KOPT-K1 (cell line): Measurements from ENCODE around the gene HOXA3.

Source experiments
- H3K27ac ChIP-seq: fragments of 200-600 bp; sonication (generic); 2 replicates; pipeline ENCODE4 v1.5.1; 2016; ENCODE audit warnings: antibody characterized with exemption, mild to moderate bottlenecking, low read depth, low read length; ENCODE audit not compliant: poor library complexity, severe bottlenecking
- H3K36me3 ChIP-seq: fragments of 200-600 bp; sonication (generic); 2 replicates; pipeline ENCODE4 v1.5.1; 2017; ENCODE audit warnings: antibody characterized with exemption, mild to moderate bottlenecking, low read length, moderate library complexity; ENCODE audit not compliant: insufficient read depth
- H3K9me3 ChIP-seq: fragments of 200-600 bp; sonication (generic); 2 replicates; pipeline ENCODE4 v1.5.1; 2017; ENCODE audit warnings: antibody characterized with exemption, low read length, mild to moderate bottlenecking; ENCODE audit not compliant: insufficient read depth, poor library complexity, severe bottlenecking

The HOXA3 gene

DNA sequence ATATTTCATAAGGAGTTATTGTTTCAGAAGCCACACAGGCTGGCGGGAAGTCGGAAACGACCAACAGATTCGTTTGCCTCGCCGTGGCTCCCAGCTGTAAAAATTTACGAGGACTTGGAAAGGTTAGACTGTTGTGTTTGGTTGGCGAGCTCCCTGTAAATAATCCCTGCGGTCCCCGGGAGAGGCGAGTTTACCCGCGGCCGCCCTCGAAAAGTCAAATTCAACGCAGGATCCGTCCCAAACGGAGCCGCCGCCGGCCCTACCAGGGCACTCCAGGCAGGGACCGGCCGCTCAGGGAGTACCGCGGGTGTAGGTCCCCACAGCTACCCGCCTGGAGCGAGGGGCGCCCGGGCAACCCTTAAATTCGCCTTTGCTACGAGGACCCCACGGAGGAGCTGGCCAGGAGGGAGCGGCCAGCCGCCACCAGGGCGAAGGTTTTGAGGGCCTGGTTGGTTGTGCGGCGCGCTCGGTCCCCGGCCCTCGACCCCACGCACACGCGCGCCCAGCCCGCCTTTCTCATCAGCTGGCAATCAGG, 13.7 kb upstream of the HOXA3 start:
- no peaks in the 10 kb centered on the region for H3K36me3 ChIP-seq
- H3K27ac ChIP-seq: no peak overlapping the region
- no peaks in the 10 kb centered on the region for H3K9me3 ChIP-seq

DNA sequence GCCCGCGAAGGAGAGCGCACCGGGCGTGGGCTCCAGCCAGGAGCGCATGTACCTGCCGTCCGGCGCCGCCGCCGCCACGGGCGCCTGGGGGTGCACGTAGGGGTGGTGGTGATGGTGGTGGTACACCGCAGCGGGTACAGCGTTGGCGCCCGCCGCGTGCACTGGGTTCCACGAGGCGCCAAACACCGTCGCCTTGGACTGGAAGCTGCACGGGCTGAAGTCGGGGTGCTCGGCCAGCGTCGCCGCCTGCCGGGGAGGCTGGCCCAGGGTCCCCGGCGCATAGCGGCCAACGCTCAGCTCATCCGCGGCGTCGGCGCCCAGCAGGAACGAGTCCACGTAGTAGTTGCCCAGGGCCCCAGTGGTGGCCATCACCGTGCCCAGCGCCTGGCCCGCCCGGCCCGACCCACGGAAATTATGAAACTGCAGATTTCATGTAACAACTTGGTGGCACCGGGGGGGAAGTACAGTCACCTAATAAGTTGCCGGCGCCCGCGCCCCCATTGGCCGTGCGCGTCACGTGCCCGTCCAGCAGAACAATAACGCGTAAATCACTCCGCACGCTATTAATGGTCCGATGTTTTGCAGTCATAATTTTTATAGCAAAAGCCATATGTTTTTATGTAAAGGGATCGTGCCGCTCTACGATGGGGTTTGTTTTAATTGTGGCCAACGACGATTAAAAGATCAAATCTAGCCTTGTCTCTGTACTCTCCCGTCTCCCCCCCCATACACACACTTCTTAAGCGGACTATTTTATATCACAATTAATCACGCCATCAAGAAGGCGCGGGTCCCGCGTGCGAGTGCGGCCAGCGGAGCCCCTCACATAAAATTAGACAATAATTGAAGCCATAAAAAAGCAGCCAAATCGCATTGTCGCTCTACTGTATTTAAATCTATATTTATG, 13.0 kb upstream of the HOXA3 start, which contains the start of gene HOXA9:
Gene HOXA9 (minus strand): TSS at position 449 of the 907 bp plus-strand sequence. CDS start 80 bp downstream, at position 369.
- Histone ChIP-seq H3K36me3 (no peaks in the 10 kb centered on the region), H3K9me3 (no peaks in the 10 kb centered on the region), H3K27ac (no peak within 1 kb of the TSS)

DNA sequence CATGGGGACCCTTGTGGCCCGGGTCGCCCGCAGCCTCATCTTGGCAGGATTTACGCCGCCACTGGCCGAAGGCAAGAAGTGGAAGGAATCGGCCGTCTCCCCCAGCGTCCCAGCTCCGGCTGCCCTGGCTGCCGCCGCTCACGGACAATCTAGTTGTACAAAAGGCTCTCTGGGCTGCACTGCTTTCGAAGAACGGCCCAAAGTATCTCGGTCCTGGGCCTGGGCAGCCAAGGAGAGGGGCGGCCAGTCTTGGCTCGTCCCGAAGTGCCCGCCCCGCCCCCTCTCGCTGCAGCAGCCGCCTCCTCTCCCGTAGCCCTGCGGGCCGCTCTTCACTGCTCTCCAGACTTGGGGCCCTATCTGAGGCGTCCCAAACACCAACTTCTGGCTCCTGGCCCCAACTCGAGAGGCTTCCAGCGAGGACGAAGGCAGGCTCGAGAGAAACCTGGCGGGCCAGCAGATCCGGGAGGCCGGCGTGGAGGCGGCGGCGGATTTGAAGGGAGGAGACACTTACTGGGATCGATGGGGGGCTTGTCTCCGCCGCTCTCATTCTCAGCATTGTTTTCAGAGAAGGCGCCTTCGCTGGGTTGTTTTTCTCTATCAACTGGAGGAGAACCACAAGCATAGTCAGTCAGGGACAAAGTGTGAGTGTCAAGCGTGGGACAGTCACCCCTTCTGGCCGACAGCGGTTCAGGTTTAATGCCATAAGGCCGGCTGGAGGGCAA, 12.1 kb upstream of the HOXA3 start:
- no peaks in the 10 kb centered on the region for H3K36me3 ChIP-seq
- H3K9me3 ChIP-seq: no peaks in the 10 kb centered on the region
- no peak overlapping the region for H3K27ac ChIP-seq

DNA sequence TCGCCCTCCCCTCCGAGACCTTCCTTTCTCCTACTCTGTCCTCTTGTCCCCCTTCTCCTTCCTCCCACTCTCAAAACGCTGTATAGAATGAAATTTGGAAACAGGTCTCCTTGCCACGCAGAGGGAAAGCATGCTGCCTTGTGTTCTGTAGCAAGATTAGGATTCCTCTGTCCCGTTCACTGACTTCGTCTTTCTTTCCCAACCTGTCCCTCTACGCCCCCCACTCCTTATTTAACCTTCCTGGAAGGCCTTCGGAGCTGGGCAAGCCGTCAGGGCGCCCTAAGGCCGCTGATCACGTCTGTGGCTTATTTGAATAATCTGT, 11.6 kb upstream of the HOXA3 start:
- Histone ChIP-seq H3K36me3 (no peaks in the 10 kb centered on the region), H3K27ac (no peak overlapping the region), H3K9me3 (no peaks in the 10 kb centered on the region)

DNA sequence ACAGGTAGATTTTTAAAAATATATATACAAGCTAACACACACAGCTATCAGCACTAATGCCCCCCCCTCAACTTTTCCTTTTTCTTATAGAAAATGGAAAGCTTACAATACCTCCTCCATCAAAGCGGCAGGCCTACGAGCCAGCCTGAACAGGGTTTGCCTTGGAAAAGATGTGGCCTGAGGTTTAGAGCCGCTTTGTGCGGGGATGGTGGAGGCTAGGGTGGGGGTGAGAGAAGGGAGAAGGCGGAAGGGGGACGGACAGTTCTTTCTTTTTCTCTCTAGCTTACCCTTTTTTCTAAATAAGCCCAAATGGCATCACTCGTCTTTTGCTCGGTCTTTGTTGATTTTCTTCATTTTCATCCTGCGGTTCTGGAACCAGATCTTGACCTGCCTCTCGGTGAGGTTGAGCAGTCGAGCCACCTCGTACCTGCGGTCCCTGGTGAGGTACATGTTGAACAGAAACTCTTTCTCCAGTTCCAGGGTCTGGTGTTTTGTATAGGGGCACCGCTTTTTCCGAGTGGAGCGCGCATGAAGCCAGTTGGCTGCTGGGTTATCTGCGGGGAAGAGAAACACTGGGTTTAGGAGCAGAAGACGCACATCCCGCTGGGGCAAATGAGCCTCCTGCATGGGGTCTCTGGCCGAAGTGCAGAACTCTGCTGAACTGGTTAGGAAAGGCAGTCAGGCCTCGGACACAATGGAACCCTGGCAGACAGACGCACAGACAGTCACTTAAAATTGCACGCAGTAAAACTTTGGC, 11.1 kb upstream of the HOXA3 start:
- H3K36me3 ChIP-seq: no peaks in the 10 kb centered on the region
- no peak overlapping the region for H3K27ac ChIP-seq
- H3K9me3 ChIP-seq: peaks cover 2% of the 10 kb centered on the region

DNA sequence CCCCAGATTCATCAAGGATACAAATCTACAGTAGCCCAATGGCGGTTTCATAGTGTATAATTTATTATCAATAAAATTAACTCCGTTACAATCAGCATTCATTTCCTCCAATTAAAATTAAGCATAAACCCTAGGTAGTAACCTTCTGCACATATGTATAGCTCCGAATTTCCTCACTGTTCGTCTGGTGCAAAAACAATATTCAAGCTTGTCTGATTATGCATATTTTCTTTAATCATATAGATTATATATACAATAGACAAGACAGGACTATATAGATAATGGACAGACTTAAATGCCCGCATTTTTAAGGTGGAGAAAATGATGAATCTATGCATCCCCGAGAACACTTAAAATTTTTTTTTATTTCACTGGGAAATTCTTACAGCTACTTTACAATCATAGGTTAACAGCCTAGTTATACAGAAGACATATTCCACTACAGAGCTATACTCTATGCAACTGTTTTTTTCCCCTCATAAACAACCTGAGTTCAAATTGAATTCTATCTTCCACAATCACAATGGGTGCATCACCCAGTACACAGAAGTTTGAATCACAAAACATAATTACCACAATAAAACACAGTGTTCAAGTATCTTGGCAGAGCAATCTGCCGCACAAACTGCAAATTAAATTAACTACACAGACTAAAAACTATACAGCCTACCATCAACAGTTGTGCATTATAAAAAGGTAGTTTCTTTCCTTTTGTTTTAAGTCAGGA, 10.3 kb upstream of the HOXA3 start:
- Histone ChIP-seq H3K36me3 (no peaks in the 10 kb centered on the region), H3K27ac (no peak overlapping the region)

DNA sequence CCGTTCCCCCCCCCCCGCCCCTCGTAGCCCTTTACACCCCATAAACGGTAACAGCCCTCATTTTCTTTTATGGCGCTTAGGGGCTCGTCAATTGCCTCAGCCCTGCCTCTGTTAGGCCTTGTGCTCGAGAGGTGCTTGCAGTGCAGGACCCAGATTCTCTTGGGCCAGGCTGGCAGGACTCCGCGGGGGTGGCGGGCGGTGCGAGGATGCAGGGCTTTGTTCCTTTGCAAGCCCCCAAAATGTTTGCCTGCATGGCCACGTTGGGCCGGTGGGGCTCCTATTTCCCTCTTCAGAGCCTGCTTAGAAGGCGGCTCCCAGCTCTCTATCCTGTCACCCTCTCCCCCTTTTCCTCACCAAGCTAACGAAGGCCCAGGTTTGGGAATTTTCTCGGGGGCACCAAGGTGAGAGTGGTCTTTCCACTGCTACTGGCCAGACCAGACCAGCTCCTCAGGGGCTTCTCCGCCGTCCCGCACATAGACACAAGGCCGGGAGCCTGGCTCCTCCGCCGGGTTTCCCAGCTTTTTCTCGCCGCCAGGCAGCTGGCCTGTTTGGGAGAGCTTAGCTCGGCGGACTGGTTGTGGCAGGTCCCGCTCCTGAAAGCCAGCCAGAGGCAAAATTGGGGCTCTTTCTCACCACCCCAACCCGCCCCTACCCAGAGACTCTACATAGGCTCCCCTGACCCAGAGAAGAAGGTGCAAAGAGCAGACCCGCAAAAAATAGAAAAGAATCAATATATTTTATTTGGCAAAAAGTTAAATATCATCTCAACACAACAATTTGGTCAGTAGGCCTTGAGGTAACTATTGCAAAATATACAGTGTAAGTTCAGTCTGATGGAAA, 9.6 kb upstream of the HOXA3 start:
- H3K9me3 ChIP-seq: peaks cover 17% of the 10 kb centered on the region
- no peak overlapping the region for H3K27ac ChIP-seq
- no peaks in the 10 kb centered on the region for H3K36me3 ChIP-seq

More for the DNA sequence above, 10.3 kb upstream of the HOXA3 start:
- peaks cover 9% of the 10 kb centered on the region for H3K9me3 ChIP-seq

DNA sequence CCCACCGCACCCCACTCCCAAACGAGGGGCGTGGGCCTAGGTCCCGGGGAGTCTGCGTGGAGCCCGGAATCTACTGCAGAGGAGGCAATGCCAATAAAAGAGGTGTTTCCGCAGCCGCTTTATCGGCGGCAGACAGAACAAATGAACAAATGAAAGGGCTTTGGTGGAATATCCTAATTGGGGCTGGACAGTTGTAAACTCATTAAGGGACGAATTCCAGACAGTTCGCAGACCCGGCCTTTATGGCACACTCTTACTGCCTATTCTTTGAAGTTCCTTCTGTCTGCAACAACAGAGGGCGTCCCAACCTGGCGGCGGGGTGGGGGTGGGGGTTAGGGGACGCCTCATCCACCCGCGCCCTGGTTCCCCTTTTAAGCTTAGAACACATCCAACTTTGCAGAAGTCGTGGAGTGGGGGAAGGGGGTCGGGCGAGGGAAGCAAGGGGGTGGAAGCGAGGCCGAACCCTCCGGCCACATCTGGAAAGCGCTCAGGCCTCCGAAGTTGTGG, 8.9 kb upstream of the HOXA3 start:
- H3K9me3 ChIP-seq: peaks cover 23% of the 10 kb centered on the region
- no peaks in the 10 kb centered on the region for H3K36me3 ChIP-seq
- no peak overlapping the region for H3K27ac ChIP-seq

DNA sequence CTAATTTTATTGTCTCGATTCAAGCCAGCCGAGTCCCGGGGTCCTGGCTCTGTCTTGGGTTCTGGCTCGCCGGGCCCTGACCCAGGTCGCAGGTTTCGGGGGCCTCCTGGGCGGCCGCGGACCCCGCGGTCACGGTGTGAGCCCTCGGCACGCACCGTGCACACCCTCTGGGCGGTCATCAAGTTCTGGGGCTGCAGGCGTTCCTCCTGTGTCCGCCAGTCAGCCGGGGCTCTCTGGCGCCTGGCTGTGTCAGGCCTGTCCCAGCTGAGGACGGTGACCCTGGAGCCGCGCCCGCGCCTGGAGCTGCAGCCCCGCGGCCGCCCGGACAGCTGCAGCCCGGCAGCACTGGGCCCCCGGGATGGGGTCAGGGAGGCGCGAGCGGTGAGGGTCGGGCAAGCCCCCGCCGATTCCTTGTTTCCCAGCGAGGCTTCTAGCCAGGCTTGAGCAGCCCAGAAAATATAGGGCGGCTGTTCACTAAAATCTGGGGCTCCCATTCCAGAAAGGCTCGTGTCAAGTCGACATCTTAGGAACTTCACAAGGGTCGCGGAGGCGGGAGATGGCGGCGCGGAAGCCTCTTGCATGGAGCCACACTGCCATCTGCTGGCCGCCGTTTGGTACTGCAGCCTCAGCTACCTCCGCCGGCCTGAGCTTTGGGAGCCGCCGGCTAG, 8.3 kb upstream of the HOXA3 start:
- H3K27ac ChIP-seq: peak overlapping the region; percentile 47
- H3K36me3 ChIP-seq: no peaks in the 10 kb centered on the region
- H3K9me3 ChIP-seq: peaks cover 27% of the 10 kb centered on the region

DNA sequence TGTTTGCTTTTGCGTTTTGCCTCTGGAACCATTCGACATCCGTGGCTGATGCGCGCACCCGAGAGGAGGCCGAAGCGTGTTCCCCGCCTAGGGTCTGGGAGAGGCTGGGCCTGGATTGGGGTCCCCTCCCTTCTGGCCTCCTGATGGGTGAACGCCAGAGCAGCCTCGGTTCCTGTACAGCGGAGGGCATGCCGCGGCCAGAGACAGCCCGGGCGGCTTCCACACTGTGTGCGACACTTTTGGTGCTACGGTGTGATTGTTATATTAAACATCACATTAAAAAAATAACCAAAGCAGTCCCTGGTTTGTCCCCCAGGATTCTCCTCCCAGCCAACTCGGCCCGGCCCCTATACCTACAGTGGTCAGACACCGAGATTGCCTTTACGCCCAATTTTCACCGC, 7.8 kb upstream of the HOXA3 start:
- H3K9me3 ChIP-seq: peaks cover 32% of the 10 kb centered on the region
- no peak overlapping the region for H3K27ac ChIP-seq
- H3K36me3 ChIP-seq: no peaks in the 10 kb centered on the region

DNA sequence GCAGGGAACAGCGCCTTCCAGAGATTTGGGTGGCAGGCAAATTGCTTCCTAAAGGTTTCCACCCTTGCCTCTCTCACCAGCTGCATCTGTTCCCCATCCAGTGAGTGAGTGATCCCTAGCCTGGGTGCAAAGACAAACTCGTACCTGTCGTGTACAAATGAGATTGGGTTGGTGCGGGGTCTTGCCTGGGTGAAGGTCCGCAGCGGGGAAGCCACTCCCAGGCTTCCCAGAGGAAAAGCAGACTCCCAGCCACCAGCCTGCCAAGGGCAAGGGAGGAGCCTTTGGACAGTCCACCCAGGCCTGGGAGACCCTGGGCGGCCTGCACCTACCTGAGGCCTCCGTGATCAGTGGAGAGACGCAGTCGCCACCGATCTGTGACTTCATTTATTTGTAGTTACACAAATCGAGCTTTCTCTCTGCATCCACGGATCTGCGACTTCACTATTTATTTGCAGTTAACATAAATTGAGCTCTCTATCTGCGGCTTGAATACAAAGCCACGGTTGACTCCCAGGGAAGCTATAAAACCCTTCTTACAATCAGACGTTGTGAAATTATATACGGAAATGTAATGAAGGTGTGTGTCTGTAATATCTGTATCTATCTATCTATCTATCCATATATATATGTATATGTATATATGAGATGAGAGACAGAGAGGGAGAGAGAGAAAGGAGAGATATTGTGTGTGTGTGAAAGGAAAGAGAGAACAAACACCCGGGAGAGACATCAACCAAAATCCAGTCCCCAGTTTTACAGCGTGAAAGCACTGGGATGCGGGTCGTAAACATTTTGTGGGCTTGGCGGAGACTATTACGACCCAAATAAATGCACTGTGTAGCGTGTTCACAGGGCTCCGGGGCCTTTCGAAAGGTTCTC, 7.1 kb upstream of the HOXA3 start:
- Histone ChIP-seq H3K36me3 (no peaks in the 10 kb centered on the region), H3K27ac (no peak overlapping the region), H3K9me3 (peaks cover 37% of the 10 kb centered on the region)

DNA sequence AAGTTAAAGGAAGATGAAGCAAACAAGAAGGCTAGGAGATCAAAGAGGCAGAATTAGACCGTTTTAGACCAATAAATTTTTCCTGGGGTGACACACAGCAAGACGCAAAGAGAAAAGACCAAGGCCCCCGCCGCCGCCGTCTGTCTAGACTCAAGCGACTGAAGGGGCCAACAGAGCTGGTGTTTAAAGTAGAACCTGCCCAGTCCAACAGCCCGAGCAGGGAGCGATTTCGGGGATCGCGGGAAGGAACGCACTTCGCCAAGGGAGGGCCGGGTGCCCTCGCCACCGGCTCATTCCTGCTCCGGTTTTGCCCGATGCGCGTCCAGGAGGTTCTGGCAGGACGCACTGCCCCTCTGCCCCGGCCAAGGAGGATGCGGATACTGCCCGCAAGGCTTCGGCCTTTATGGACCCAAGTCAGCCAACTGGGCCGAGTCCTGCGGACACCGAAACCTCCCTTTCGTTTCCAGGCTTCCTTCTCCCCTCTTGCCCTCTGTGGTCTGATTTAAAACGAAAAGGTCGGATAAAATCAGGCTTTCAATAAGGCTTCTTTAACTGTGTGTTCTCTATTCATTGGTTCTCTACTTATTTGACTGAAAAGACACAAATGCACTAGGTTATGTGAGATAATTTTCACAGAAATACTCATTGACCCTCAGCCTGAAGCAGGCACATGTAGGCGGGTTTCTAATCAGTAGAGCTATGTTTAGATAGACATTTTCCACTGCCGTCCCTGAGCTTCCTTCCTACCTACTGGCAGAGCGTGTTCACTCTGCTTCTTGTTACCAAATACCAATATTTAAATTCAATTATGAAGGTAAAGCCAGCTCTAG, 6.3 kb upstream of the HOXA3 start:
- Histone ChIP-seq H3K36me3 (no peaks in the 10 kb centered on the region), H3K9me3 (peaks cover 37% of the 10 kb centered on the region), H3K27ac (no peak overlapping the region)
